ENCODE measurements around the gene SYNPR.

Gene SYNPR

GRCh38 chr3:63481627-63482026, 203.5 kb downstream of the SYNPR start:
- Histone ChIP-seq H3K18ac (ENCODE audit: low read length) (no peak overlapping the region), H3K4ac (ENCODE audit: low read depth, low read length) (no peak overlapping the region), H3K23ac (ENCODE audit: low read length) (no peak overlapping the region), H2BK15ac (replicated peaks; ENCODE audit: low read depth) (no peak overlapping the region), H3K4me3 (ENCODE audit: low read length) (no peak overlapping the region), H2AK5ac (ENCODE audit: low read length) (no peak overlapping the region), H2BK120ac (ENCODE audit: low read depth, low read length) (no peak overlapping the region), H4K5ac (ENCODE audit: low read length) (no peak overlapping the region), H3K56ac (ENCODE audit: low read length) (no peak overlapping the region), H3K27me3 (ENCODE audit: insufficient read depth, low read length, poor library complexity) (no peaks in the 10 kb centered on the region), H2BK5ac (ENCODE audit: low read length) (no peak overlapping the region), H3K9ac (ENCODE audit: low read length) (no peak overlapping the region), H3K36me3 (ENCODE audit: control insufficient read depth, insufficient read depth, low read length) (no peaks in the 10 kb centered on the region), H3K4me2 (ENCODE audit: low read length) (no peak overlapping the region), H3K27ac (ENCODE audit: low read depth, low read length) (no peak overlapping the region), H3K79me1 (ENCODE audit: low read length) (no peaks in the 10 kb centered on the region), H3K4me1 (ENCODE audit: control insufficient read depth, low read depth, low read length) (no peaks in the 10 kb centered on the region), H3K79me2 (ENCODE audit: control insufficient read depth, insufficient read depth, low read length) (no peaks in the 10 kb centered on the region), H4K8ac (ENCODE audit: low read depth, low read length) (no peak overlapping the region)
- DNase-seq = no peak
- WGBS (ENCODE audit: extremely low coverage, insufficient coverage, low lambda C conversion rate) = no CpG with 5 or more reads among the region's 6 CpGs

GRCh38 chr3:63482341-63482740, 204.2 kb downstream of the SYNPR start:
- no peak overlapping the region for H3K9ac ChIP-seq (ENCODE audit: low read length)
- no peaks in the 10 kb centered on the region for H3K79me2 ChIP-seq (ENCODE audit: control insufficient read depth, insufficient read depth, low read length)
- H3K27me3 ChIP-seq (ENCODE audit: insufficient read depth, low read length, poor library complexity) = no peaks in the 10 kb centered on the region
- whole genome bisulfite sequencing (ENCODE audit: extremely low coverage, insufficient coverage, low lambda C conversion rate) = no CpG with 5 or more reads among the region's 2 CpGs
- no peaks in the 10 kb centered on the region for H3K36me3 ChIP-seq (ENCODE audit: control insufficient read depth, insufficient read depth, low read length)
- H3K4me3 ChIP-seq (ENCODE audit: low read length) = no peak overlapping the region
- H3K18ac ChIP-seq (ENCODE audit: low read length) = no peak overlapping the region
- H3K4ac ChIP-seq (ENCODE audit: low read depth, low read length) = no peak overlapping the region
- no peak for DNase-seq
- no peak overlapping the region for H4K8ac ChIP-seq (ENCODE audit: low read depth, low read length)
- H3K79me1 ChIP-seq (ENCODE audit: low read length) = no peaks in the 10 kb centered on the region
- H3K4me2 ChIP-seq (ENCODE audit: low read length) = no peak overlapping the region
- no peak overlapping the region for H2AK5ac ChIP-seq (ENCODE audit: low read length)
- H2BK5ac ChIP-seq (ENCODE audit: low read length) = no peak overlapping the region
- H3K56ac ChIP-seq (ENCODE audit: low read length) = no peak overlapping the region
- no peak overlapping the region for H4K5ac ChIP-seq (ENCODE audit: low read length)
- H3K23ac ChIP-seq (ENCODE audit: low read length) = no peak overlapping the region
- H3K27ac ChIP-seq (ENCODE audit: low read depth, low read length) = no peak overlapping the region
- H2BK120ac ChIP-seq (ENCODE audit: low read depth, low read length) = no peak overlapping the region
- no peak overlapping the region for H2BK15ac ChIP-seq (replicated peaks; ENCODE audit: low read depth)
- no peaks in the 10 kb centered on the region for H3K4me1 ChIP-seq (ENCODE audit: control insufficient read depth, low read depth, low read length)

- Histone ChIP-seq H3K27me3 (ENCODE audit: insufficient read depth, low read length, poor library complexity) (no peaks in the 10 kb centered on the region), H3K27ac (ENCODE audit: low read depth, low read length) (no peak overlapping the region), H3K36me3 (ENCODE audit: control insufficient read depth, insufficient read depth, low read length) (no peaks in the 10 kb centered on the region), H2BK15ac (replicated peaks; ENCODE audit: low read depth) (no peak overlapping the region), H2BK5ac (ENCODE audit: low read length) (no peak overlapping the region), H3K79me1 (ENCODE audit: low read length) (no peaks in the 10 kb centered on the region), H3K4me1 (ENCODE audit: control insufficient read depth, low read depth, low read length) (peaks cover 1% of the 10 kb centered on the region), H3K56ac (ENCODE audit: low read length) (no peak overlapping the region), H3K79me2 (ENCODE audit: control insufficient read depth, insufficient read depth, low read length) (no peaks in the 10 kb centered on the region), H3K4ac (ENCODE audit: low read depth, low read length) (no peak overlapping the region), H4K5ac (ENCODE audit: low read length) (no peak overlapping the region), H3K18ac (ENCODE audit: low read length) (no peak overlapping the region), H2BK120ac (ENCODE audit: low read depth, low read length) (no peak overlapping the region), H2AK5ac (ENCODE audit: low read length) (no peak overlapping the region), H4K8ac (ENCODE audit: low read depth, low read length) (no peak overlapping the region), H3K4me3 (ENCODE audit: low read length) (no peak overlapping the region), H3K4me2 (ENCODE audit: low read length) (no peak overlapping the region), H3K9ac (ENCODE audit: low read length) (no peak overlapping the region), H3K23ac (ENCODE audit: low read length) (no peak overlapping the region)
- DNase-seq = peak; percentile 53
- WGBS (ENCODE audit: extremely low coverage, insufficient coverage, low lambda C conversion rate) = no CpG with 5 or more reads among the region's 2 CpGs
Measured at GRCh38 chr3:63492464-63492863, 214.4 kb downstream of the SYNPR start.

DNA sequence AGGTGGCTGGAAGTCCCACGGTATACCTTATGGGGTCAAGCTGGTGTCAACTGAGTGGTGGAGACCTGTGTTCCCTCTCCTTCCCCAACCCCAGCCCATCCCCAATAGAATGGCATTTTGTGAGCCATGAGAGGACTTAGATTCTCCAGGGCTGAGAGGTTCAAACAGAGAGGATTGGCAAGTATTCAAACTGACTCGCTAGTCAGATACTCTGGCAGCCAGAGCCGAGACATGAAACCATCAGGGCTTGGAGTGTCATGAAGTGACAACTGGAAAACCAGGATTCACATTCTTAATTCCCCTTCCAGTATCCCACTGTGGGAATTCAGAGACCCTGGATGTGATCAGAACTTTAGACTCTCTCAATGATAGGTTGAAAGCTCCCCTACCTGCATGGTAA, 215.0 kb downstream of the SYNPR start:
- H3K4ac ChIP-seq (ENCODE audit: low read depth, low read length) = no peak overlapping the region
- H2BK15ac ChIP-seq (replicated peaks; ENCODE audit: low read depth) = no peak overlapping the region
- H3K18ac ChIP-seq (ENCODE audit: low read length) = no peak overlapping the region
- H3K56ac ChIP-seq (ENCODE audit: low read length) = no peak overlapping the region
- H3K4me1 ChIP-seq (ENCODE audit: control insufficient read depth, low read depth, low read length) = peaks cover 1% of the 10 kb centered on the region
- DNase-seq = no peak
- no peaks in the 10 kb centered on the region for H3K79me2 ChIP-seq (ENCODE audit: control insufficient read depth, insufficient read depth, low read length)
- H2BK120ac ChIP-seq (ENCODE audit: low read depth, low read length) = no peak overlapping the region
- H4K5ac ChIP-seq (ENCODE audit: low read length) = no peak overlapping the region
- no peak overlapping the region for H2AK5ac ChIP-seq (ENCODE audit: low read length)
- no peak overlapping the region for H4K8ac ChIP-seq (ENCODE audit: low read depth, low read length)
- no peaks in the 10 kb centered on the region for H3K79me1 ChIP-seq (ENCODE audit: low read length)
- H3K27me3 ChIP-seq (ENCODE audit: insufficient read depth, low read length, poor library complexity) = no peaks in the 10 kb centered on the region
- no peak overlapping the region for H3K27ac ChIP-seq (ENCODE audit: low read depth, low read length)
- no peak overlapping the region for H3K4me2 ChIP-seq (ENCODE audit: low read length)
- no CpG with 5 or more reads among the region's 3 CpGs for WGBS (ENCODE audit: extremely low coverage, insufficient coverage, low lambda C conversion rate)
- no peak overlapping the region for H3K23ac ChIP-seq (ENCODE audit: low read length)
- no peak overlapping the region for H3K4me3 ChIP-seq (ENCODE audit: low read length)
- no peak overlapping the region for H2BK5ac ChIP-seq (ENCODE audit: low read length)
- no peak overlapping the region for H3K9ac ChIP-seq (ENCODE audit: low read length)
- no peaks in the 10 kb centered on the region for H3K36me3 ChIP-seq (ENCODE audit: control insufficient read depth, insufficient read depth, low read length)

GRCh38 chr3:63494646-63495045, 216.5 kb downstream of the SYNPR start:
- no peak overlapping the region for H3K4ac ChIP-seq (ENCODE audit: low read depth, low read length)
- no peaks in the 10 kb centered on the region for H3K79me1 ChIP-seq (ENCODE audit: low read length)
- H3K4me2 ChIP-seq (ENCODE audit: low read length) = no peak overlapping the region
- H3K36me3 ChIP-seq (ENCODE audit: control insufficient read depth, insufficient read depth, low read length) = no peaks in the 10 kb centered on the region
- H2BK120ac ChIP-seq (ENCODE audit: low read depth, low read length) = no peak overlapping the region
- H3K4me3 ChIP-seq (ENCODE audit: low read length) = no peak overlapping the region
- H3K27me3 ChIP-seq (ENCODE audit: insufficient read depth, low read length, poor library complexity) = no peaks in the 10 kb centered on the region
- no peak overlapping the region for H2BK5ac ChIP-seq (ENCODE audit: low read length)
- H2BK15ac ChIP-seq (replicated peaks; ENCODE audit: low read depth) = peak overlapping the region; percentile 65
- no peak overlapping the region for H3K18ac ChIP-seq (ENCODE audit: low read length)
- H3K79me2 ChIP-seq (ENCODE audit: control insufficient read depth, insufficient read depth, low read length) = no peaks in the 10 kb centered on the region
- H2AK5ac ChIP-seq (ENCODE audit: low read length) = no peak overlapping the region
- WGBS (ENCODE audit: extremely low coverage, insufficient coverage, low lambda C conversion rate) = no CpG with 5 or more reads among the region's 1 CpG
- no peak for DNase-seq
- H3K56ac ChIP-seq (ENCODE audit: low read length) = no peak overlapping the region
- no peak overlapping the region for H4K5ac ChIP-seq (ENCODE audit: low read length)
- no peak overlapping the region for H3K9ac ChIP-seq (ENCODE audit: low read length)
- H3K4me1 ChIP-seq (ENCODE audit: control insufficient read depth, low read depth, low read length) = peaks cover 1% of the 10 kb centered on the region
- H3K23ac ChIP-seq (ENCODE audit: low read length) = no peak overlapping the region
- no peak overlapping the region for H4K8ac ChIP-seq (ENCODE audit: low read depth, low read length)
- no peak overlapping the region for H3K27ac ChIP-seq (ENCODE audit: low read depth, low read length)

DNA sequence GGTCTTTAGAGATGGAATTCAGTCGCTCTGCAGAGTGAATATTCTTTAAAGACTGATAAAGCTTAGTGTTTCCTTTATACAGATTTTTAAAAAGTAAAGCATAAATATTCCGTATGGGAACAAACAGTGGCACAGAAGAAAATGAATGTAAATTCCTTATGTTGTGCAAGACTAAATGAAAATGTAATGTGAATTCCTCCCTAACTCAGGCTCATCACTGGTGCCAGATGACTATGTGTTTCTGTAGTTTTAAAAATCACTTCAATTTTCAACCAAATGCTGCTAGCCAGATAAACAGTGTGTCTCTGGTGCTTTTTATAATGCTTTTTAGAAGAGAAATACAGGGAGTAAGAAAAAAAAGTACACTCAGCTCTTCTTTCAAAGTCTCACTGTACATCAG, 219.5 kb downstream of the SYNPR start:
- H3K18ac ChIP-seq (ENCODE audit: low read length) = no peak overlapping the region
- no peak overlapping the region for H4K5ac ChIP-seq (ENCODE audit: low read length)
- no peaks in the 10 kb centered on the region for H3K27me3 ChIP-seq (ENCODE audit: insufficient read depth, low read length, poor library complexity)
- no peak overlapping the region for H2BK5ac ChIP-seq (ENCODE audit: low read length)
- WGBS (ENCODE audit: extremely low coverage, insufficient coverage, low lambda C conversion rate) = no CpG with 5 or more reads among the region's 2 CpGs
- no peaks in the 10 kb centered on the region for H3K79me1 ChIP-seq (ENCODE audit: low read length)
- no peak overlapping the region for H2BK15ac ChIP-seq (replicated peaks; ENCODE audit: low read depth)
- H3K79me2 ChIP-seq (ENCODE audit: control insufficient read depth, insufficient read depth, low read length) = no peaks in the 10 kb centered on the region
- H3K36me3 ChIP-seq (ENCODE audit: control insufficient read depth, insufficient read depth, low read length) = no peaks in the 10 kb centered on the region
- no peaks in the 10 kb centered on the region for H3K4me1 ChIP-seq (ENCODE audit: control insufficient read depth, low read depth, low read length)
- H3K27ac ChIP-seq (ENCODE audit: low read depth, low read length) = no peak overlapping the region
- H3K23ac ChIP-seq (ENCODE audit: low read length) = no peak overlapping the region
- no peak overlapping the region for H2AK5ac ChIP-seq (ENCODE audit: low read length)
- no peak overlapping the region for H3K4me3 ChIP-seq (ENCODE audit: low read length)
- H3K4ac ChIP-seq (ENCODE audit: low read depth, low read length) = no peak overlapping the region
- no peak overlapping the region for H4K8ac ChIP-seq (ENCODE audit: low read depth, low read length)
- H3K56ac ChIP-seq (ENCODE audit: low read length) = no peak overlapping the region
- no peak overlapping the region for H3K4me2 ChIP-seq (ENCODE audit: low read length)
- H3K9ac ChIP-seq (ENCODE audit: low read length) = no peak overlapping the region
- H2BK120ac ChIP-seq (ENCODE audit: low read depth, low read length) = no peak overlapping the region
- no peak for DNase-seq
